IPS-20b (cell line): ENCODE results near the gene MGST2.
"Not testable (repeated sequence)": the region's sequence is repeated elsewhere in the genome, so short reads cannot be mapped to it uniquely, and the experiment has no call there.

ENCODE experiments used
- H3K27ac ChIP-seq: one replicate; pipeline ENCODE4 v1.5.1; 2013; ENCODE audit warnings: low read length
- H3K27me3 ChIP-seq: 2 replicates; pipeline ENCODE4 v1.6.1; 2013; ENCODE audit warnings: mild to moderate bottlenecking, low read length, inconsistent platforms; ENCODE audit not compliant: insufficient read depth
- H3K36me3 ChIP-seq: 2 replicates; pipeline ENCODE4 v1.6.1; 2013; ENCODE audit warnings: low read depth, mild to moderate bottlenecking, inconsistent platforms, low read length, moderate library complexity; ENCODE audit not compliant: insufficient read depth
- H3K4me1 ChIP-seq: 2 replicates; pipeline ENCODE4 v1.6.1; 2013; ENCODE audit warnings: mild to moderate bottlenecking, control low read depth, inconsistent platforms, low read length, moderate library complexity; ENCODE audit not compliant: insufficient read depth
- H3K4me3 ChIP-seq: 2 replicates; pipeline ENCODE4 v1.5.1; 2013; ENCODE audit warnings: mild to moderate bottlenecking, low read length, inconsistent platforms
- H3K9ac ChIP-seq: 2 replicates; pipeline ENCODE4 v1.6.1; 2013; ENCODE audit warnings: low read depth, mild to moderate bottlenecking, inconsistent platforms, low read length, moderate library complexity
- H3K9me3 ChIP-seq: 2 replicates; pipeline ENCODE4 v1.6.1; 2013; ENCODE audit warnings: mild to moderate bottlenecking, low read depth, low read length, inconsistent platforms; ENCODE audit not compliant: insufficient read depth

Gene MGST2

DNA sequence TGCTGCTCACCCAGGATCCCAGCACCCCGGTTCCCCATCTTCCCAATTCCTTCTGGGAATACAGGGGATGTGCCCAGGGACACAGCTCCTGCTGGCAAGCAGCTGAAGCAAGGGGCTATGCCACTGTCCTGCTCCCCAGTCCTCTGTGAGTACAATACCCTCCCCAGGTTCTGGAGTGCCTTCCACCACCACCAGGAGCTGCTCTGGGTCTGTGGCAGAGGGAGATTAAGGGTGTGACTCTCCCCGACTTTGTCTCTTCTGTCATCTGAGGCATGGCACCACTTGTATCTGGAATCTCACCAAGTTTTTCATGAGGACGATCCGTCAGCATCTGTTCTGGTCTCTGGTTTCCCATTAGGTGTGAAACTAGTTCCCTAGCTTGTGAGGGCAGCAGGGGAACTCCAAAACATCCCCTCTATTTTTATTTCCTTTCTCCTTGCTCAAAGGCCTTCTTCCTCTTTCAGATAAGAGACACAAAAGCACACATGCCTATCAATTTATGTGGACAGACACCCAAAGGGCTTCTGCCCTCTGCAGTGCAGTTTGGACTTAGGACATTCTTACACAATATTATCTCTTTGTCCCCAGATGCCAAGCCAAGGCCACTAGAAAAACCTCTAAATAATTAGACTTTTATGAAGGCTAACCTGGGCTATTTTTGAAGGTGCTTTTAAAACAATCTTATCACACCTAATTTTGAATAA, 26.8 kb downstream of the MGST2 start:
- H3K9ac ChIP-seq = no peak overlapping the region
- no peaks in the 10 kb centered on the region for H3K36me3 ChIP-seq

GRCh38 chr4:139694522-139695107, 29.0 kb downstream of the MGST2 start:
- Histone ChIP-seq H3K9me3 (no peaks in the 10 kb centered on the region), H3K4me3 (no peak overlapping the region), H3K4me1 (no peaks in the 10 kb centered on the region), H3K36me3 (no peaks in the 10 kb centered on the region), H3K27ac (no peak overlapping the region), H3K9ac (no peak overlapping the region), H3K27me3 (no peaks in the 10 kb centered on the region)

More for the DNA sequence above, 26.8 kb downstream of the MGST2 start:
- Histone ChIP-seq H3K27me3 (no peaks in the 10 kb centered on the region), H3K4me1 (no peaks in the 10 kb centered on the region), H3K9me3 (no peaks in the 10 kb centered on the region), H3K27ac (no peak overlapping the region), H3K4me3 (no peak overlapping the region)

GRCh38 chr4:139696491-139696890, 30.9 kb downstream of the MGST2 start:
- H3K9me3 ChIP-seq = no peaks in the 10 kb centered on the region
- no peaks in the 10 kb centered on the region for H3K4me1 ChIP-seq
- H3K4me3 ChIP-seq = no peak overlapping the region
- H3K9ac ChIP-seq = no peak overlapping the region
- H3K27ac ChIP-seq = no peak overlapping the region
- no peaks in the 10 kb centered on the region for H3K27me3 ChIP-seq
- no peaks in the 10 kb centered on the region for H3K36me3 ChIP-seq

DNA sequence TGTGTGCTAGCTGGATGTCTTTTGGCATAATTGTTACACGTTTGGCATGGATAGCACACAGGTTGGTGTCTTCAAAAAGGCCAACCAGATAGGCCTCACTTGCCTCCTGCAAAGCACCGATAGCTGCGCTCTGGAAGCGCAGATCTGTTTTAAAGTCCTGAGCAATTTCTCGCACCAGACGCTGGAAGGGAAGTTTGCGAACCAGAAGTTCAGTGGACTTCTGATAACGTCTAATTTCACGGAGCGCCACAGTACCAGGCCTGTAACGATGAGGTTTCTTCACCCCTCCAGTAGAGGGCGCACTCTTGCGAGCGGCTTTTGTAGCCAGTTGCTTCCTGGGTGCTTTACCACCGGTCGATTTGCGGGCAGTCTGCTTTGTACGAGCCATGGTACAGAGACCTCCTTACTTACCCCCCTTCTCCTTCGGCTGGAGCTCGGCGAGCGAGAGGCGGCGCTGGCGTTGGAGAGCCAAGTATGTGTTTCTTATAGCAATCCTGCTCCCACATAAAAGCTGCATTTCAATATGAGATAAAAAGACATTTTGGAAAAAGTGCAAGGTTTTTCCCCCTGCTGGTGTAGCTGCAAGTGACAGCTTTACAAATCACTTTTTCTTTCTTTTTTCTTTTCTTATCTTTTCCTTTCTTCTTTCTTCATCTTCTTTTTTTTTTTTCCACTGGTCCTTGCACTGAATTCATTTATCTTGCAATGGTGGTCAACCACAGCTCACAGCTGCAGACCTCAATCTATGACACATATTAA, 32.7 kb downstream of the MGST2 start:
- not testable (repeated sequence) for H3K27ac ChIP-seq, H3K4me3 ChIP-seq, H3K9me3 ChIP-seq, H3K27me3 ChIP-seq, H3K4me1 ChIP-seq, H3K36me3 ChIP-seq, H3K9ac ChIP-seq

DNA sequence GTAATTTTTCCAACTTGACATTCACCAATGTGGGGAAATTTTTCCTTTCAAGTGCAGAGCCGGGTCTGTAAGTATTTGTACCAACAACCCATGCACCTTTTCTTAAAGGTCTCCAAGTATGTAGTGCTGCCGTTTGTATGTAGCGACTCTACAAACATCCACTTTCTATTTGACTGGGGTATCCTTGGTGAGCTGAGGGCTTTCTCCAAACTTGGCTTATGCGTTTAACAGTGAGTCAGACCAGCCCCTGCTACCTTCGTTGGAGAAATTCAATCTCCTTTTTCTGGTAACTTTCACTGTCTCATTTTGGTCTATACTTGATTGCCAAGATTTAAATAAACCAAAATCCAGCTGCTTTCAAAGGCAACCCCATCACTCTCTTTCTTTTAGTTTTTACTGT, 34.9 kb downstream of the MGST2 start:
- Histone ChIP-seq H3K9ac (no peak overlapping the region), H3K36me3 (no peaks in the 10 kb centered on the region), H3K27ac (no peak overlapping the region), H3K4me1 (no peaks in the 10 kb centered on the region), H3K9me3 (no peaks in the 10 kb centered on the region), H3K27me3 (no peaks in the 10 kb centered on the region), H3K4me3 (no peak overlapping the region)

DNA sequence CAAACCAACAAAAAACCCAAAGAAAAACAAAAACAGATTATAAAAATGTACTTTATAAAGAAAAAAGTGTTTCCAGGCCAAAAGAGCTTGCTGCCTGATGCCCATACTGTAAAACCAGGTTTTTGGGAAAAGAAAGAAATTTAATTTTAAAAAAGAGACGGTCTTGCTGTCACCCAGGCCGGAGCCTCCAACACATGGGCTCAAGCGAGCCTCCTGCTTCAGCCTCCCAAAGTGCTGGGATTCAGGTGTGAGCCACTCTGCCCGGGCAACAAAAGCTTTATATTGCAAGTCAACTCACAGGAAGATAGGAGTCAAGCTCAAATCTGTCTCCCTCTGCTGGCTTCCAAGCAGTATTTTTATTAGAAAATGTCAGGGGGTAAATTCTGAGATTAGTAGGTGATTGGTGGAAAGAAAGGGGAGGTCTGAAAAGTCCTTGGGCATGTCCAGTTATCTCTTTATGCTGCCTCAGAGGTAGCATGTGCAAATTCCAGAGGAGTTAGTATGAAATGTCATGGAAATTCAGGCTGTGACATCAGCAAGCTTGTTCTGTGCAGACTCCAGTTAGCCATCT, 39.4 kb downstream of the MGST2 start:
- Histone ChIP-seq H3K9ac (no peak overlapping the region), H3K9me3 (no peaks in the 10 kb centered on the region), H3K27ac (no peak overlapping the region), H3K27me3 (no peaks in the 10 kb centered on the region), H3K4me1 (no peaks in the 10 kb centered on the region), H3K36me3 (no peaks in the 10 kb centered on the region), H3K4me3 (no peak overlapping the region)

DNA sequence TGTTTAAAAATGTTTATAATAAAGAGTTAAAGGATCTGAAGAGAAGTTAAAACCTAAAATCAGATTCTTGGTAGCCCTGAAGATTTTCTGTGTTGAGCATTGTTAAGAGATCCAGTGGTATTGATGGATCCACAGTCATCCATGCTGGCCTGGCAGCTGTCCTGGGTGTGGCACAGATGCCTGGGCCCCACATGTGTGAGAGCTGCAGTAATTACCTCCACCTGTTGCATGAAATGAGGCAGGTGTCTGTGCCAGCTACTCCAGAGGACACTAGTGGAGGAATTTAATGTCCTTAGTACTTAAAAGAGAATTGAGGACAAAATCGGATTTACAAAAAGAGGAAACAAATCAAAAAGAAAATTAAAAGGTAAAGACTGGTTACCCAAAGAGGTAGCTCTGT, 44.0 kb downstream of the MGST2 start:
- peaks cover 26% of the 10 kb centered on the region for H3K27me3 ChIP-seq
- no peak overlapping the region for H3K27ac ChIP-seq
- no peak overlapping the region for H3K9ac ChIP-seq
- H3K9me3 ChIP-seq = no peaks in the 10 kb centered on the region
- no peaks in the 10 kb centered on the region for H3K36me3 ChIP-seq
- no peak overlapping the region for H3K4me3 ChIP-seq
- H3K4me1 ChIP-seq = no peaks in the 10 kb centered on the region

- Histone ChIP-seq H3K4me1 (no peaks in the 10 kb centered on the region), H3K9ac (no peak overlapping the region), H3K4me3 (no peak overlapping the region), H3K9me3 (no peaks in the 10 kb centered on the region), H3K27me3 (peaks cover 30% of the 10 kb centered on the region), H3K27ac (no peak overlapping the region), H3K36me3 (no peaks in the 10 kb centered on the region)
Measured at GRCh38 chr4:139710073-139710472, 44.5 kb downstream of the MGST2 start.

GRCh38 chr4:139711461-139711860, 45.8 kb downstream of the MGST2 start:
- H3K36me3 ChIP-seq = no peaks in the 10 kb centered on the region
- no peak overlapping the region for H3K4me3 ChIP-seq
- H3K27me3 ChIP-seq = peaks cover 44% of the 10 kb centered on the region
- H3K9me3 ChIP-seq = no peaks in the 10 kb centered on the region
- H3K9ac ChIP-seq = no peak overlapping the region
- no peaks in the 10 kb centered on the region for H3K4me1 ChIP-seq
- no peak overlapping the region for H3K27ac ChIP-seq

GRCh38 chr4:139712882-139713281, 47.3 kb downstream of the MGST2 start:
- Histone ChIP-seq H3K9me3 (no peaks in the 10 kb centered on the region), H3K27ac (no peak overlapping the region), H3K36me3 (no peaks in the 10 kb centered on the region), H3K4me3 (no peak overlapping the region), H3K4me1 (no peaks in the 10 kb centered on the region), H3K27me3 (peaks cover 46% of the 10 kb centered on the region), H3K9ac (no peak overlapping the region)

DNA sequence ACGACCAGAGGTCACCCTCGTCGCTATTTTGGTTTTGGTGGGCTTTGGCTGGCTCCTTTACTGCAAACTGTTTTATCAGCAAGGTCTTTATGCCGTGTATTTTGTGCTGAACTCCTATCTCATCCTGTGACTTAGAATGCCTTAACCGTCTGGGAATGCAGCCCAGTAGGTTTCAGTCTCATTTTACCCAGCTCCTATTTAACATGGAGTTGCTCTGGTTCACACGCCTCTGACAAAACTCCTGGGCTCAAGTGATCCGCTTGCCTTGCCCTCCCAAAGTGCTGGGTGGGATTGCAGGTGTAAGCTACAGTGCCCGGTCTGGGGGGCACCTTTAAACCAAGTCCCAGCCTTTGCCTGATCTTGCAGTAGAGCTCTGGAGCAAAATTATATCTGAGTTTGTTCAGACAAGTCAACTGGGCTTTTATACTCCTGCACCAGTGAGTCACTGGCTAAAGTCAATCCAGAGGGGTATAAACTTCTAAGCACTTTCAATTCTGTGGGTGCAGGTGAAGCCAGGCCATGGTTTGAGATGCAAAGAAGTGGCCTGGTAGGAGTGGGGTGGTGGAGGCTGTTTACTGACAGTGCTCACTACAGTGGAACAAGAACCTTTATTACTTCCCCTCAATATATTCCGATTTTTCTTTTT, 50.2 kb downstream of the MGST2 start:
- H3K9ac ChIP-seq = no peak overlapping the region
- no peak overlapping the region for H3K4me3 ChIP-seq
- H3K4me1 ChIP-seq = no peaks in the 10 kb centered on the region
- peaks cover 49% of the 10 kb centered on the region for H3K27me3 ChIP-seq
- no peaks in the 10 kb centered on the region for H3K9me3 ChIP-seq
- H3K27ac ChIP-seq = no peak overlapping the region
- peaks cover 3% of the 10 kb centered on the region; the same call in 1 of the 2 replicates for H3K36me3 ChIP-seq
